NCI-H69 (cell line): ENCODE measurements around the gene ADGRD2.
A peak's percentile ranks its signal among the peaks of the same experiment; 100 is the strongest.

Experiments
- DNase-seq: peaks from one replicate; lab custom pipeline; 2025; lab: John Stamatoyannopoulos, UW

ADGRD2 gene

GRCh38 chr9:124478354-124478753, 28.1 kb downstream of the ADGRD2 start:
- peak; percentile 28 for DNase-seq

GRCh38 chr9:124479371-124479770, 29.1 kb downstream of the ADGRD2 start:
- no peak for DNase-seq

DNA sequence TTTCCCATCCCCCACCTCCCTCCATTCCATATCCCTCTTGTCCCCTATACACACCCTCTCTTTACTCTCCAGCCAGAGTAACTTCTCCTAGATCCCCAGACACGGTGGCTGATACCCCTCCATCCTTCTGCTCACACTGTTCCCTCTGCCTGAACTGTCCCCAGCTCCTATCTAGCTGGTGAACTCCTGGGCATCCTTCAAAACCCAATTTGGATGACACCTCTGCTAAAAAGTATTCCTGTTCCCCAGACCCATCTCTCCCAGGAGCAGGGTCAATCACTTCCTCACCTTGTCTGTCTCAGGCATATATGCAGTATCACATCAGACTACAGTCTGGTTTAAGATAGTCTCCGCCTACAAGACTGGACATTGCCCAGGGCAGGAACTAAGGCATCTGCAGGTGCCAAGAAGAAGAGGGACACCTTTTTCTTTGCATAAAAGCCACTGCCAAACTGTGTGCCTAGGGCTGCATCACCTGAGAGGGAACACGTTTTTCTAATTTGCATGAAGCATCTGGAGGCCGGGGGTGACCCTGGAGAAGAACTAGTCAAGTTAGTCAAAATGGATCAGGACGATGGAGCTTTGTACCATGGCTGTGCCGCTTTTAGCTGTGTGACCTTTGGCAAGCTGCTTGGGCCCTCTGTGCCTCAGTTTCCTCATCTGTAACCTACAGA, 29.8 kb downstream of the ADGRD2 start:
- DNase-seq: no peak

- DNase-seq: peak; percentile 76
Measured at GRCh38 chr9:124480621-124480981, 30.4 kb downstream of the ADGRD2 start.

- DNase-seq: no peak
Measured at GRCh38 chr9:124481115-124481514, 30.9 kb downstream of the ADGRD2 start.

DNA sequence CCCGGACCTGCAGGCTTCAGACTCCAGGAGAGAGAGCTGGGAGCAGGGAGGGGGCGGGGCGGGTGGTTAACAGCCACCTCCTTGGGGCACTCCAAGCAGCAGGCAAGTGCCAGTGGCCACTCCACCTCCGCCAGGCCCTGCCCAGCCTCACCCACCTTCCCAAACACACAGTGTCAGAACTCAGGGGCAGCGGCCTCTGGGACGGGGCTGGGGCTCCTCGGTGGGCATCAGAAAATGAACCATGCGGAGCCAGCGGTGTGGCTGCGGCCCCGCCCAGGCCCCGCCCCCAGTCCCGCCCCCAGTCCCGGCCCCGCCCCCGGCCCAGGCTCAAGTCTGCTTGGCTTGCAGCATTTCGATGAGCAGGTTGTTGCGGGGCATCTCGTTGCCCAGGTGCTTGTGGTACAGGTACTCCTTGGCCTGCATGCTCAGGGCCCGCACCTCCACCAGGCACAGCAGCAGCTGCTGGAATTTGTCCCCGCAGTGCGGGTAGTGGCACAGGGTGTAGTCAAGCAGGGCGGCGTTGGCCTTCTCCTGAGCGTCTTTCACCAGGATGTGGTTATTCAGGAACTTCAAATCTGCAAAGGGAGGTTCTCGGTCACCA, 32.3 kb downstream of the ADGRD2 start:
- no peak for DNase-seq

DNA sequence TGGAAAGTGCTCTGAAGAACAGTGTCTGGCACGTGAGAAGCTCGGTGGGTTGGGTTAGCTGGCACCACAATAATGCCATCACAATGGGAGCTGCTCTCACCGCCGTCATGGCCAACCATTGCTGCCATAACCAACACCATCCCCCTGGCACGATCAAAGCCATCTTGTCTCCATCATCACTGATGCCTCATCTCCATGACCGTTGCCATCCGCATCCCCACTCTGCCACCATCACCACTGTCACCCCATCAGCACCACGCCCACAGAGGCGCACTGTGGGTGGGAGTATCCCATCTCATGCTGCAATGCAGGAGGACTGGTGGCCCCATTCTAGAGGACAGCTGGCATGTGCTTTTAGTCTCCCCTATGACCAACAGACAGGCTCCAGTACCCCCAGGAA, 33.2 kb downstream of the ADGRD2 start:
- no peak for DNase-seq

DNA sequence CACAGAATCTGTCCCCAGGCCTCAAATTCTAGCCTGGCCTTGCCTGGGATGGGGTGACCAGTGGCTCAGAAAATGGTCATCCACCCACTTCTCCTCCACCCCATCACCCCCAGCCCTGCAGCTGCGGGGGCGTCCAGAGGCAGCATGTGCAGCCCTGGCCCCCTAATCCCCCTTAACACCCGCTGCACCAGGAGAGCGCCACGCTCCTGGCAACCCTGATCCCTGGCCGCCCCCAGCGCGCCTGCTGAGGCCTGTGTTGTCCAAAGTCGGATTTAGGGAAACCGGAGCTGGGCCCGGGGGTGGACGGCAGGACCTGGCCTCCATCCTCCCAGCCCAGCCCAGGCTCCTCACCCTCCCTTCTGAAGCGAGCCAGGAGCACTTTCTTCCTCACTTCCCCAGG, 35.0 kb downstream of the ADGRD2 start:
- DNase-seq: no peak

- no peak for DNase-seq
Measured at GRCh38 chr9:124485936-124486335, 35.7 kb downstream of the ADGRD2 start.

DNA sequence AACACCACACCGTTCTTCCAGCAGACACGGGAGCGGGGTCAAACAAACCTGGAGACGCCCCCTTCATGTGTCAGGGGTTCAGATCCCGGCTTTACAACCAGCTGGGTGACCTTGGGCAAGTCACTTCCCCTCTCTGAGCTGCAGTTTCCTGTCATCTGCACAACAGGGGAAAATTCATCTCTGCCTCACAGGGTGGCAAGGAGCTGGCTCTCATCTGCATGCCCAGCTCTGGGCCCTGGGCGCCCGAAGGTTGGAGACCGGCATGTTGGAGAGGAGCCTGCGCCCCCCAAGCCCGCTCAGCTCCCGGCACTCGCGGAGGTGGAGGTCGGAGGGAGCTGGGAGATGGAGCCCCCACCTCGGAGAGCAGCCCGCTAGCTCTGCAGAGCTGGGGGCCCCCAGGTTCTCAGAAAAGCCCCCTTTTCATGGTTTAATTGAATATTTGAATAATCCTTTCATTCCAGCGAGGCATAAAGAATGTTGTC, 36.6 kb downstream of the ADGRD2 start:
- no peak for DNase-seq

- peak; percentile 69 for DNase-seq
Measured at GRCh38 chr9:124487260-124488182, 37.3 kb downstream of the ADGRD2 start.

GRCh38 chr9:124488641-124489210, 38.5 kb downstream of the ADGRD2 start:
- DNase-seq: peak; percentile 12

GRCh38 chr9:124489222-124489621, 39.0 kb downstream of the ADGRD2 start:
- no peak for DNase-seq

GRCh38 chr9:124490004-124490403, 39.8 kb downstream of the ADGRD2 start:
- DNase-seq: no peak

DNA sequence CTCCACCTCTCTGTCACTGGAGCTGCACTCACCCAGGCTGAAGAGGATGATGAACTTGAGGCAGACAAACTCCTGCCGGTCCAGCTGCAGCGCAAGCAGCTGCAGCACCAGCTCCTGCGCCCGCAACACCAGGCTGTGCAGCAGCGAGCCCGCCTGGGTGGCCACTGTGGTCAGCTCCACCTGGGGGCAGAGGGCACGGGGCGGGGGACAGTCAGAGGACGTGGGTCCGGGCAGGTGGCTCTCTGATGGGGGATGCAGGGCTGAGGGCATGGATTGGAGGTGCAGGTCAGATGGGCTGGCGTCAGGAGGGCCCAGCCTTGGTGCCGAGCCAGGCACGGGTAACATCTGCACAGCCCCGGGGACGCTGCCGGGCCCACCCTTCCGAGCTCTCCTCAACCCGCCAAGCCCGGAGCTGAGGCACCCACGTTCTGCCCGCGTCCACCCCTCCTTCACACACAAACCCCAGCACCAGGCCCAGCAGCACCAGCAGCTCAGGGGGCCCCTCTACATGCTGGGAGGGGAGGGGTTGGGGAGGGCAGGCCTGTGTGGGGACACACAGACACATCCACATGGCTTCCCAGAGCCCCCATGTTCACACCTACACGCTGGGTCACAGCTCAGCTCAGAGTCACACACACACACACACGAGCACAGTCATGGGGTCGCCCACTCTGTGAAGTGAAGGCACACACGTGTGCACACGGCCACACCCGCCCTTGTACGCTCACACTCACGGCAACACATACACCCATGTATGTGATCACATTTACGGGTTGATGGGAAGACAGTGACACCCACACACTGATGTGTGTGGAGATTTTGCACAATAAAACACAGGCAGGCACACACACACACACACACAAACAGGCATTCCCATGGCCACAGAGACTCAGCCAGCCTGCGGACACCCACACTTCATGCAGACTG, 41.1 kb downstream of the ADGRD2 start:
- DNase-seq: no peak

- no peak for DNase-seq
Measured at GRCh38 chr9:124492818-124493217, 42.6 kb downstream of the ADGRD2 start.

DNA sequence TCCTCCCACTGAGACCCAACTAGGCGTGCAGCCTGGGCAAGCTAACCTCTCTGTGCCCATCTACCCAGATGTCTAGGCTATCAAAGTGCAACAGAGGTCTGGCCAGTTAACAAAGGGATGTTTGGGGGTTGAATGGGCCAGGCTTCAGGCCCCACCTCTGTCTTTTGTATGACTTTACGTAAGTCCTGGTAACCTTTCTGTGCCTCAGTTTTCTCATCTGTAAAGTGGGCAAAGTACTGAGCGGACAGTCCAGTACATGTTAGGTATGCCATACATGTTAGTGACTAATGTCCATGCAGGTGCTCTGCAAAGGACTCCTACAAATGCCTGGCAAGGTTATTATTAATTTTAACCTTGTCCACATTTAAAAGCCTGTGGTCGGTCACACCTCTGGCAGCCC, 43.0 kb downstream of the ADGRD2 start:
- DNase-seq: no peak

DNA sequence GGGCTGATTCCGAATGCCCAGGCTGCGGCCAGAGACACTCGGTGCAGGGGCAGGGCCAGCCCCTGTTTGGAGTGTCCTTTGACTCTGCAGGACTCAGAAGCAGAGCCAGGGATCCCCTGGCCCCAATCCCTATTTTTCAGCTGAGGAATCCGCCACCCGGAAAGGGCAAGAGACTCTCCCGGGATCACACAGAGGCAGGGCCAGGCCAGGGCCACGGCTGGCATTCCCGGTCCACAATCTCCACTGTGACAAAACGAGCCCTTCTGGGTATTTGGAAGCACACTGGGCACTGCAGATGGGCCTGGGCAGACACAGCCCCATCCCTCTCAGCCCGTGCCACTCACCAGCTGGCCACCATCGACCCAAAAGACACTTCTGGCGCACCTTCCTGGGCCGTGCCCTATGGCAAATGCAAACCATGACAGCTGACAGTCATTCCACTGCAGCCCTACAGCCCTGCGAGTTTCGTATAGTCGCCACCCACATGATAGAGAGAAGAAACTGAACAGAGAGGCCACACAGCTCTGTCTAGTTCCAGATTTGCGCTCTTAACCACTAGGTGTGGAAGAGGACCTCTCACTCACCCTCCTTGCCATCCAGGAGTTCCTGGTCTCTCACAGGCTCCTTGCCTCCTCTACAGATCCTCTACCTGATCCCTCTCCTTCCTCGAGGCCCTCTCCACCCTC, 43.7 kb downstream of the ADGRD2 start:
- DNase-seq: no peak

- DNase-seq: no peak
Measured at GRCh38 chr9:124495126-124496074, 45.1 kb downstream of the ADGRD2 start.

DNA sequence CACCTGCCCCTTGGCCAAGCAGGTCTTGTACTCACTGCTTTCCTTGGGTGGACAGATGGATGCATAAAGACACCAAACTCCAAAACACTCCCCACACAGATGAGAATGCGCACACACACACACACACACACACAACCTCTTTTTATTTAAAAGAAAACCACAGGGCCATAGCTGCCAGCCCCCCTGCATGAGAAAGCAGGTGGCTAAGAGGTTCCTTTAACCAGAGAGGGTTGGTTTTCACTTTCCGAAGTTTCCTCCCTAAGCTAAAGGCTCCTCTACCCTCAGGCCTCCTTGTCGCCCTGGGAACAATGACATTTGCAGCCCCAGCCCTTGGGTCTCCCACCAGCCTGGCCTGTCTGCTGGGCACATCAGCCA, 45.8 kb downstream of the ADGRD2 start:
- no peak for DNase-seq
